Activated CD4-positive, alpha-beta T cell treated with anti-CD3 and anti-CD28 coated beads, Interleukin-2, amount 50 U/mL, for 16 hours (primary cell): ENCODE results near the gene FAM222A.

Experiments
- DNase-seq: peaks from one replicate; pipeline ENCODE4 v3.0.0-alpha.2; 2020

The FAM222A gene

DNA sequence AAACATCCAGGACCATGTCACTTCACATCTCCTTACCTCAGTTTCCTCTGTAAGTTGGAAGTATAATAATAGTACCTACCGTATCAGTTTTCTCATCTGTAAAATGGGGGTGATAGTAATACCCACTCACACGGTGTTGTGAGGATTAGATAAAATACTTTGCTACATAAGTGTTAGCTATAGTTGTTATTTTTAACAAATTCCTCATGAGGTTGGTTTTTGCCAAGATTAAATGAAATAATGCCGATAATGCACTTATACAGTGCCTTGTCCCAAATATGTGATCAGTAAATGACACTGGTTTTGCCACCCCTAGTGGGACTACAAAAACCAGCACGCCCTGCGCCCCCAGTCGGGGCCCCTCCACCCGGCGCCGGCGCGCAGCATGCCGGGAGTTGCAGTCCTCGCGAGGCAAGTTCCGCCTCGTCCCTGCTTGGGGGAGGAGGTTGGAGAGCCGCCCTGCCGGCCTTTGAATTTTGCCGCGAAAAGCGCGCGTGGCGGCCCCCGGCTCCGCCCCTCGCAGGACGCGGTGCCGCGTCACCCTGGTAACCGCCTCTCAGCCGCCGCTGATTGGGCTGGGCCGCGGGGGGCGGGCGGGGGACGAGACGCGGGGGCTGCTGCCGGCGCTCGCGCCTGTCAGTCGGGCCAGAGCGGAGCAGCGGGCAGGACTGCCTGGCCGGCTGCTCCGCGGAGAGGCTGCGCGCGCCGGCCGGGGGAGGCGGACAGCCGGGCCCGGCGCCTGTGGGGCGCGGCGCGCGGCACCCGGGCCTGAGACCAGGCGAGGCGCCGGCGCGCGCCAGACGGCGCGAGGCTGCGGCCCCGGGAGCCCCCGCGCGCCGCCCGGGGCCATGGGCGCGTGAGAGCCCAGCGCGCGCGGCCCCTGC, at the start of gene FAM222A:
FAM222A (plus strand) TSS at position 639 of the 884 bp plus-strand sequence. CDS start 30,322 bp downstream, outside the sequence.
- peak; percentile 96 for DNase-seq

DNA sequence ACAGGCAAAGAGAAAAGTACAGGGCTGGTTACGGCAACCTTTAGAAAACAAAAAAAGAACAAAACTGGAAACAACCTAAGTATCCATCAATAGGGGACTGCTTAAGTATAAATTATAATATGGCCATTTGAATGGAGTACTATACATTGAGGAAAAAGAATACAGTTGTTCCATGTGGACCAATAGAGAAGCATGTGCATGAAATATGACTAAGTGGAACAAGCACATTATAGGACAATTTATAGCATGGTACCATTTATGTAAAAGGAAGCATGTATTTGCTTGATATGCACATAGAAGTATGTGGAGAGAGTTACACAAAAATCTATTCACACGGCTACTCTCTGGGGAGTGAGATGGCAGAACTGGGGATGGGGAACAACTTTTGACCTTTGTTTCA, 49.2 kb upstream of the FAM222A start:
- DNase-seq: no peak

DNA sequence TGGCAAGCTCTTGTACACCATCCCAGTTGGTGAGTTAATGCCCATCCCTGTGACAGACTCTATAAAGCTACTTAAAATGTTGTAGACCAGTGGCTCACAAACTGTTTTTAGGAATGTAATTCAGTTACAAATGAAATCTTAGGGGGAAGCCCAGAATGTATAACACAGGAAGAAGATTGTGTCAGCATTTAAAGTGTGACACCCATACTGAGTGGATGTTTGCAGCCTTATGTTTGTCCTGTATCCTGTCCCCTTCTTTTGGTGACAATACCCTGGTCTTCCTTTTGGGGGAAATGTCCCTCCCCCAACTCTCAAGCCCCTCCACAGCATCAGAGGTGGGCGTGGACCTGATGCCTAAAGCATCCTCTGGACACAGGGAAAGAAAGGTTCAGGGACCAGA, 47.6 kb upstream of the FAM222A start:
- no peak for DNase-seq

DNA sequence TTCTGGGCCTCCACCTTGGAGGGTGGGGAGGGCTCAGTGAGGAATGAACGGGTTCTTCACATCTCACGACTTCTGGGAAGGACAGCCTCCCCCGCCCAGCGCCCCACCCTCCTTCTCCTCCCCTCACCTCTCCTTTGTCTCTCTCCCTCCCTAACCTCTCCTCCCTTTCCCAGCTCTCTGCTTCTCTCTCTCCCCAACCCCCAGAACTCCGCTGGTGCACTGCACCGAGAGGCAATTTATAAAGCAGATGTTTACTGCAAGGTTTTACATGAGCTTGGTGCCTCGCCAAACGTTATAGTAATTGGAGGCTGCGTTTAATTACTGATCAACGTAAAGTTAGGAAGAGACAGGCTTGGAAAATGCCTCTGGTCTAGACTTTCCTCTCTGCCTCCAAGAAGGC, 42.9 kb upstream of the FAM222A start:
- no peak for DNase-seq

DNA sequence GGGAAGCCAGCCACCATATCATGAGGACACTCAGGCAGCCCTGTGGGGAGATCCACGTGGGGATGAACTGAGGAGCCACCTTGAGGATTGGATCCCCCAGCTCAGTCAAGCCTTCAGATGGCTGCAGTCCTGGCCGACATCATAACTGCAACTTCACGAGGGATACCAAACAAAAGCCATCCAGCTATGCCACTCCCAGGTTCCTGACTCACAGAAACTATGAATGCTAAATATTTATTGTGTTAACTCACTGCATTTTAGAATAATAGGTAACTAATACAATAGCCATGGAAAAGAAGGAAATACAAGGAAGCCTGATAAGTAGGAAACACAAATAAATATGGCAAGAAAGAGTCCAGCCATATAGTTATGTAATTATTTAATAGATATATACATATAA, 42.1 kb upstream of the FAM222A start:
- DNase-seq: no peak

DNA sequence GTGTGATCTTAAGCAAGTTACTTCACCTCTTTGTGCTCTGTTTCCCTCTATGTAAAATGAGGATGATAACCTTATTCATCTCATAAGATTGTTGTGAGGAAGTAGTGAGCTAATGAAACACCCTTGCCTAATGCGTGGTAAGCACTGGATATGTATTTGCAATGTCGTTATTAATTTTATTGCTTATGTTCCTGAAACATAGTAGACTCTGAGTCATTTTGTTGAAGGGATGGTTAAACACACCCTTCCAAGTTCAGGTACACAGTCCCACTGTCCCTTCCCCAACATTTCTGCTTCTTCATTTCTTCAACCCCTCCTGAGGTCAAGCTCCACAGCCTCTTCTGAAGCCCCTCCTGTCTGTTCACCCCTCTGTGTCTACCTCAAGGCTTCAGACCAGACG, 40.2 kb upstream of the FAM222A start:
- DNase-seq: no peak

DNA sequence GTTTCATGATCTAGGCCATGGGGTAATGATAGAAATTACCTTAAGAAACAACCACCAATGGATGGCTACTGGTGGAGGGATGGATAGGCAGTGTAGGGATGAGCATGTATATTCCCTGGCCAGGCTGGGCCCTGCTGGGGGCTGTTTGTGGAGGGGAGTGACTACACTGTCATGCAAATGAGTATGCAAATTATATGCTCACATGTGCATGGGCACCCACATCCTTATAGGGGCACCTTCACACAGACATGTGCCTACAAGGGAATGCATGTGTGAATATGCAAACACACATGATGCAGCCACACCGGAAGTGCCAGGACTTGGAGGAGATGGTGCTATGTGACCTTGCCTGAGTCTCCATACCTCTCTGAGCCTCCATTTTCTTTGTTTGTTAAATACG, 39.7 kb upstream of the FAM222A start:
- DNase-seq: no peak

DNA sequence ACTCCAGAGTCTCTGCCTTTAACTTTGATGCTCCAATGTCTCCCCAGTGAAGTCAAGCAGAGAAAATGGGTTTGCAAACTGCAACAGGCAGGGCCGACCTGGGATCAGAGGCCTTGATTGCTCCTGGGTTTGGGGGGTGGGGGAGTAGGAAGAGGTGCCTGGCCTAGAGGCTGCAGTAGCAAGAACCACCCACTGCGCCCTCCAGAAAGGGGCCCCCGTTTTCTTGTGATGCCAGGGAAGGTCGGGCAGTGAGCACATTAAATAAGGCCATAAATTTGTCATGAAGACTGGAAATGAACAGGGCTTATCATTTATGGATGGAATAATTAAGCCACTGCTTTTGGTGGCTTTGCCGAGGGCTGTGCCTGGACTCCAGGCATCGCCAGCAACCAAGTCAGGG, 38.2 kb upstream of the FAM222A start:
- DNase-seq: no peak

DNA sequence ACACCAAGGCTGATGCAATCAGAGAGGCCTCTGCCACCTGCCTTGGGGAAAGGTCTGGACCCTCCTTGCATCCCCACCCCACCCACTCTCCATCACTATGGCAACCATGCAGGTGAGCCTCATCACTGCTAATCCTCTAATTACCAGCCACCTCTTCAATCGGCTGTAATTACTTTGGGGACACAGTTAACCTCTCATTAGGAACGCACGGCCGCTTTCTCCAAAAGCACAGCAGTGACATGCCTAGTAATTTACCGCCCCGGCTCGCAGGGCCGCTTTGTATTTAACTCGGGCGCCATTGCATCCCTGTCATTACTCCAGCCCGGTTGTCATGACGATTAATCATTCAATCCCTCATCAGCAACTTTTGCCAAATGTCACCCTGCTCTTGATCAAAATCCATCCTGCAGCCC, 36.3 kb upstream of the FAM222A start:
- no peak for DNase-seq

DNA sequence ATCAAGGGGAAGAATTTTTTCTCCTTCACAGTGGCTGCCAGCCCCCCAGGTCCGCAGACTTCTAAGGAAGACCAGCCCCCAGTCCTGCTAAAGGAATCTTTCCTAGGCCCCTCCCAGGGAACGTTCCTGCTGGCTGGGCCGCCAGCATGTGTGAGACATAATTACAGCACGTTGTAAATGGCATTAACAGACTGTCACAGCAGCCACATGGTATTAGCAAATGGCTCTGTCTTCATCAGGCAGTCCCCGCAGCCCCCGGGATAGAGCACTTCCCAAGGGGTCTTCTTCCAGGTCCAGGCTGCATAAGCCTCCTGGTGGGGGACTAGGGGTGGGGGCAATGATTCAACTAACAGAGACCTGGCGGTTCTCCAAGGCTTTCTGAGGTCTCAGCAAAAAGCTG, 34.9 kb upstream of the FAM222A start:
- no peak for DNase-seq

DNA sequence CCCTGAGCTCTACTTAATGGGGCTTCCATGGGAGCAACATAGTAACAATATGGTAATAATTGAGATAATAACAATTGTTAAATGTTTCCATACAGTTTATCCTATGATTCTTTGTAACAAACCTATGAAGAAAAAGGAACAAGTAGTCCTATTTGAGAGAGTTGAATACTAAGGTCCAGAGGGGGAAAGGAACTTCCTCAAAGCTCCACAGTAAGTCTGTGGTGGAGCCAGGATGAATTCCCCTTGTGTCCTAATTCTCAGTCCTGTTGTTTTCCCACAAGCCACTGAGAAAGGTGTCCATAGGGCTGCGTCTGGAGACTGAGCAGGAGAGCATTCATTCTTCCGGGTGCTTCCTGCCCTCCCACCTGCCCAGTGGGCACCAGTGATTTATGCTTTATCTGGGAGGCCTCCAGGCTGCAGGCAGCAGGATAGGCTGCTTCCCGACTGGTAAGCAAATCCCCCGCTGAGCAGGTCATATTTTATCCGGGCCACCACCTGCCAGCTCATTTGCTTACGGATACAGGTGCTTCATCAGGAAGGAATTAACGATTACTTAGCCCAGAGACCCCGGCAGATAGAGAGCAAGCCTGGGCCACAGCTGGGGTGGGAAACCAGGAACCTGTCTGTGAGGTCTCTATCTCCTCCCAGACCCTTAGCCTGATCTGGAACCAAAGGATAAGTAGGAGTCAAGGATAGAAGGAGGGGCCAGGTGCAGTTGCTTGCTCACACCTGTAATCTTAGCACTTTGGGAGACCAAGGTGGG, 33.9 kb upstream of the FAM222A start:
- DNase-seq: no peak

DNA sequence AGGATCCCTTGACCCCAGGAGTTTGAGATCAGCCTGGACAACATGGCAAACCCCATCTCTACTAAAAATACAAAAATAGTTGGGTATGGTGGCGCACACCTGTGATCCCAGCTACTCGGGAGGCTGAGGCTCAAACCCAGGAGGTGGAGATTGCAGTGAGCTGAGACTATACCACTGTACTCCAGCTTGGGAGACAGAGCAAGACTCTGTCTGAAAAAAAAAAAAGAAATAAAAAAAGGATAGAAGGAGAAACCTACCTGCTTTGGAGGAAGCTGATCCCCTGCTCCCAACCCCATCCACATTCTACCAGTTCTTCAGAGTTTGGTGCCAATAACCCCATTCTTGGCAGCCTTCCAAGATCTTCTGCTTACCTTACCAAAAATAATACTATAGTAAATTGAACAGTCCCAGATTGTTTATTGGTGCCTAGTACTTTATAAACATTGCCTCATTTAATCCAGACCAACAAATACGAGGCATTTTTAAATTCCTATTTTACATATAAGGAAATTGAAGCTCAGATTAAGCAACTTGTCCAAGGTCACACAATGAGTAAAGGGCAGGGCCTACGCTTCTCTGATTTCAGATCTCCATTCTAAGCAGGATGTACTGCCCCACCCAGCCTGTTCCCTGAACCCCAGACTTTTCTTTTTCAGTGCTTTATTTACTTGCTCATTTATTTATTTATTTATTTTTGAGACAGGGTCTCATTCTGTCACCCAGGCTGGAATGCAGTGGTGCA, 33.2 kb upstream of the FAM222A start:
- no peak for DNase-seq

DNA sequence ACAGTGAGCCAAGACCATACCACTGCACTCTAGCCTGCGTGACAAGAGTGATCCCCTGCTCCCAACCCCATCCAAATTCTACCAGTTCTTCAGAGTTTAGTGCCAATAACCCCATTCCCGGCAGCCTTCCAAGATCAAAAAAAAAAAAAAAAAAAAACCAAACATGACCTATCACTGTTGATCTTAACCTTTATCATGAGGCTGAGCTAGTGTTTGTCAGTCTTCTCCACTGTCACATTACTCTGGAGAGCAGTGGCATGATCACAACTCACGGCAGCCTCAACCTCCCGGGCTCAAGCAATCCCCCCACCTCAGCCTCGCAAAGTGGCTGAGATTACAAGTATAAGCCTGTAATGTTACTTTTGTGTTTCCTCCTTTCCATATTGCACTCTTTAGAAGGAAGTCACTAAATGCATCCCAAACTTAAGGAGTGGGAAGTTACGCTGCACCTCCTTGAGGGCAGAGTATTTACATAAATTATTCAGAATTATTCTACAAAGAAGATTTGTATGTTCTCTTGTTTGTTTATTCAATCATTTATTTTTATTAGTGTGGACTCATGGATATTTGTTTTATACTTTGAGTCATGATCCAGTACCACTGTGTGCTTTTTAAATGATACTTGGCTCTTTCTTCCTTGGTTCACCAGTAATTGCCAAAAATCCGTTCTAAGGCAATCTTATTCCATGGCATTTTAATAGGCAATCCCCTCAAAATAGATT, 31.5 kb upstream of the FAM222A start:
- no peak for DNase-seq

DNA sequence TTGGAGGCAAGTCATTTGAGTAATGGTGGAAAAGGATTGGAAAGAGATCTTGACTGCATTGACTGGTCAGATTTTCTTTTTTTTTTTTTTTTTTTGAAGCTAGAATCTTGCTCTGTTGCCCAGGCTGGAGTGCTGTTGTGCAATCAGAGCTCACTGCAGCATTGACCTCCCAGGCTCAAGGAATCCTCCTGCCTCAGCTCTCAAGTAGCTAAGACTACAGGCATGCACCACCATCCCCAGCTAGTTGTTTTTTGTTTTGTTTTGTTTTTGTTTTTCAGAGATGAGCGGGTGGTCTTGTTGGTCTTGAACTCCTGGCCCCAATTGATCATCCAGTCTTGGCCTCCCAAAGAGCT, 30.9 kb upstream of the FAM222A start:
- DNase-seq: no peak

DNA sequence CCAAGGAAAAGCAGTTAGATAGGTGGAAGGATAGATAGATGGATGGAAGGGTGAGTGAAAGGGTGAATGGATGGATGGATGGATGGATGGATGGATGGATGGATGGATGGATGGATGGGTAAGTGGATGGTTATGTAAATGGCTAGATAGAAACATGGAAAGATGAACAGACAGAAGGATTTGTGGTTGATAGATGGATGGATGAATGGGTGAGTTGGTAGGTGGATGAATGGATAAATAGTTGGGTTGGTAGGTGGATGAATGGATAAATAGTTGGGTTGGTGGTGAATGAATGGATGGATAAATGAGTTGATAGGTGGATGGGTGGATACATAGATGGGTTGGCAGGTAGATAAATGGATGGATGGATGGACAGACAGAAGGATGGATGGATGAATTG, 30.3 kb upstream of the FAM222A start:
- DNase-seq: no peak

DNA sequence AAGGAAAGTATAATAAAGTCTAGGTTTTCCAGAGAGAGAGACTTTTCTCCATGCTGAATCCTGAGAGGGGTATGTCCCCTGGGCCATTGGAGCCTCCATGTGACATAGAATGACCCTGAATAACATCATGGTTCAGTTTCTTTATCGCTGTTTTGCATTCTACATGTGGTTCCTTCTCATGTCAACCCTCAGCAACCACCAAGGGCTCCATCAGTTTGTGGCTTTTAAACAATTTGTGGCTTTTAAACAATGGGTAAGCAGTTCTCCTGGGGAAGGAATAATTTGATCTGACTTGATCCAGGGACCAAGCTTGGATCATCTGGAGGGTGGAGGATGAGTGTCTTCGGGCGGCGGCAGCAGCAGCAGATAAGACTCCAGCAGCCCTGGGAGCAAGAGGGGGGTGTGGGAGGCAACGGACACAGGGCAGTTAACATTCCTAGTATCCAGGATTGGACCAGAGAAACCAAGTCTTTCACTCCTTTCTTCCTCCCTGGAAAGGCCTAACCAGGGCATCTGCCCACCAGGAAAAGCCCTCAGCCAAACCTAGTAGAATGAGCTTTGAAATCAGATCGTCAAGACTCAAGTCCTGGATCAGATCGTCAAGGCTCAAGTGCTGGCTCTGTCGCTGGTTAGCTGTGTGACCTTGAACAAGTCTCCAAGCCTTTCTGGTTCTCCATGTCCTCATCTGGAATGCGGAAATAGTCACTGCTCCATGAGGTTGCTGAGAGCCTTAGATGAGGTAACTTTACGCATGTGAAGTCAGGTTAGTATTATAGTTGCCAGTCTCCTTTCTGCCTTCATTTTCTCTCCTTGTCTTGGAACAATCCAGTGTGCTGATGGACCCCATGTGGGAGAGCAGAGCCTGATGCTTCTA, 27.8 kb upstream of the FAM222A start:
- DNase-seq: no peak

DNA sequence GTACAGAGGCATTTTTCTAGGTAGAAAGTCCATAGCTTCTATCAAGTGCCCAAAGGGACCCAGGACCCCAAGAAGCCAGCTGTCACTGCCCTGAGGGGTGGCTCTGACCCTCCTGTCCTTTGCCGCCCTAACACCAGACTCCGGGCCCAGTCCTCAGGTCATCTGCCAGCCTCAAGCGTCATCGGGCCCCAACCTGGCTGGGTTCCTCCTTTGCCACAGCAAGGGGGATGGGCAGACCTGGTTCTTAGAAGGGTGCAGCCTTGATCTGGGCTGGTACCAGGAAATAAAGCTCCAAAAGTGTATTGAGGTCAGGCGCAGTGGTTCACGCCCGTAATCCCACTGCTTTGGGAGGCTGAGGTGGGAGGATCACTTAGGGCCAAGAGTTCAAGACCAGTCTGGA, 27.1 kb upstream of the FAM222A start:
- DNase-seq: no peak

DNA sequence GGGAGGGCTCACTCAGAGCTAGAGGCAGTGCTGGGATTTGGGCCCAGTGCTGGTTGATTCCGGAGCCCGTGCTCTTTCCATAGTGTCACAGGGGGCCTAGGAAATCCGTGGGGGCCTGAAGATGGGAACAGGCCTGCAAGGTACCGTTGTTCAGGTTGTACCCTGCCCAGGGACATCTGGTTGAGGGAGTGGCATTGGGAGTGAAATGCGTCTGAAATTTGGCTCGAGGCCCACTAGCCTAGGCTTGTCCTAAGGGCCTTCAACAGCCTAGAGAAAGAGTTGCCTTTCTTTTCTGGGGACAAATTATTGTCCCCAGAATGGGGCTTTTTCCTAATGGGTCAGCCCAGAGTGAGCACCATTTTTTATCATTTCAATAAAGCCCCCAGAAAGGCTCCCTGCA, 26.4 kb upstream of the FAM222A start:
- DNase-seq: no peak

DNA sequence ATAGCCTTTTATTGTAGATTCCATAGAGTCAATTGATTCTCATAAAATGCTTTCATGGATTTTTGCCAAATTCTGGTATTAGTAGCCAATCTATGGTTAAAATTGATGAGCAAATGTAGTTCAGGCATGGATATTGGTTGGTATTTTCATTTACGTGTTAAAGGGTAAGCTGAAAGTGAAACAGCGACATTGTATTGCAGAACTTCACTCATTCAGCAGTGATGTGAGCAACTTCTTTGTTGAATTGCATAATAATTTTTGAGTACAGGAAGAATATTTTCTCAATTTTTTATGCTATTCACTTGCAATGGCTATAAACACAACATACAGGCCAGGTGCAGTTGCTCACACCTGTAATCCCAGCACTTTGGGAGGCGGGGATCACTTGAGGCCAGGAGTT, 24.2 kb upstream of the FAM222A start:
- DNase-seq: no peak

DNA sequence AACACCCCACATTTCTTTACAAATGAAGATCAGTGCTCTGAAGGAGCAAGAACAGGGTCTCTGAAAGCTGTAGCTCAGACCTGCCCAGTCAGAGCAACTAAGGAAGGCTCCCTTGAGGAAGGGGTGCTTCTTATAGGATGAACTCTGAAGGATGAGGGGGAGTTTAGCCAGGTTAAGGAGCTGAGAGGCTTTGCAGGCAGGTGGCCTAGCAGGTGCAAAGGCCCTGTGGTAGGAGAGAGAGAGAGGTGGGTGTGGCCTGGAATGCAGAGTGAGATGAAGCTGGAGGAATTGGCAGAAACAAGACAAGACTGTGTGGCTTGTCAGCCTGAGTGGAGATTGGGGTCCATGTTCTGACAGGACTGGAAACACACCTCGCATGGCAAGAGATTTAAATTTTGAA, 20.5 kb upstream of the FAM222A start:
- no peak for DNase-seq

DNA sequence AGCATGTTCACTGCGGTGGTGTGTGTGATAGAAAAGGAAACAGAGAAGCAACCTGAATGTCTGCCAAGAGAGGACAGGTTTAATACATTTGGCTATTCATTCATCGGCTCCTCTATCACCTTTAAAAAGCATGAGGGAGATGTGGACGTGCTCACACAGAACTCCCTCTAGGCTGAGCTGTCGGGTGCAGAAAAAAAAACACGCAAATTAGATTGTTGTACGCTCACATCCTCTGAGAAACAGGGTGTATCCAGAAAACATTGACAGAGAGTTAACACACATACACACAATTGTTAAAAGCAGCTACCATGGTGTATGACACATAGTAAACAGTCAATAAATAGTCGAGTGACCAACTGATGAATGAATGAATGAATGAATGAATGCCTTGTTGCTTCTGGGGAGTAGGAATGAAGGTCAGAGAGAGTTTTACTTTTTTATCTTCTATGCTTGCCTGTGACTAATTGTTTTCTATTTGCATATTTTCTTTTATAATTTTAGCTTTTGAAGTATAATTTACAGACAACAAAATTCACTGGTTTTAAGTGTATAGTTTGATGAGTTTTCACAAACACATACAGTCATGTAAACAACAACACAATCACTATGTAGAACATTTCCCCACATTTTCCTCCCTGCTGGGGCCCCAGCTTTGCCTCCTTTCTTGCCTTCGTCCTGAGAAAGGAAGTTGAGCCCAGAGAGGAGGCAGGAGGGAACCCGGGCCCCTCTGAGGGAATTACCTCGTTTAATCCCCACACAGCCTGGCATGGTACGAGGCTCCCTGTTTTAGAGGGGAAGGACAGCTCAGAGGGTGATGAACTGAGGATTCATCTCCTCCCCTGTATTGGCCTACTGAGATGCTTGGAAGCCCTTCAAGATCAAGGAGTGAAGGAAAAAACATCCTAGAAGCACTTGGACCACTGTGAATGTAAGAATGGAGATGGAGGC, 19.7 kb upstream of the FAM222A start:
- no peak for DNase-seq
